Duodenal mucosa (tissue), 2 donors: ENCODE data around the gene ACTR2.
"Not testable (repeated sequence)": the region's sequence is repeated elsewhere in the genome, so short reads cannot be mapped to it uniquely, and the experiment has no call there.

Source experiments
- H3K27ac ChIP-seq: one replicate; pipeline ENCODE4 v1.7.0; 2013; ENCODE audit warnings: low read depth, low read length
- H3K27me3 ChIP-seq, 2 donors: one replicate each; pipeline ENCODE4 v1.7.0; 2013; ENCODE audit warnings: low read length in 2 of 2, control low read depth in 1 of 2; ENCODE audit not compliant: insufficient read depth in 2 of 2, control insufficient read depth in 1 of 2
- H3K36me3 ChIP-seq, 2 donors: one replicate each; pipeline ENCODE4 v1.7.0; 2013; ENCODE audit warnings: low read length in 2 of 2, control low read depth in 1 of 2; ENCODE audit not compliant: insufficient read depth in 2 of 2, control insufficient read depth in 1 of 2
- H3K4me1 ChIP-seq, 2 donors: one replicate each; pipeline ENCODE4 v1.7.0; 2013; ENCODE audit warnings: low read length in 2 of 2, control low read depth in 1 of 2; ENCODE audit not compliant: insufficient read depth in 2 of 2, control insufficient read depth in 1 of 2
- H3K4me3 ChIP-seq, 2 donors: one replicate each; pipeline ENCODE4 v1.7.0; 2013; ENCODE audit warnings: low read length in 2 of 2, low read depth in 1 of 2
- H3K9ac ChIP-seq, 2 donors: one replicate each; pipeline ENCODE4 v1.7.0; 2013; ENCODE audit warnings: low read length in 2 of 2, low read depth in 1 of 2
- H3K9me3 ChIP-seq, 2 donors: one replicate each; pipeline ENCODE4 v1.7.0; 2013; ENCODE audit warnings: low read length in 2 of 2, control low read depth in 1 of 2; ENCODE audit not compliant: control insufficient read depth in 1 of 2

Gene ACTR2

DNA sequence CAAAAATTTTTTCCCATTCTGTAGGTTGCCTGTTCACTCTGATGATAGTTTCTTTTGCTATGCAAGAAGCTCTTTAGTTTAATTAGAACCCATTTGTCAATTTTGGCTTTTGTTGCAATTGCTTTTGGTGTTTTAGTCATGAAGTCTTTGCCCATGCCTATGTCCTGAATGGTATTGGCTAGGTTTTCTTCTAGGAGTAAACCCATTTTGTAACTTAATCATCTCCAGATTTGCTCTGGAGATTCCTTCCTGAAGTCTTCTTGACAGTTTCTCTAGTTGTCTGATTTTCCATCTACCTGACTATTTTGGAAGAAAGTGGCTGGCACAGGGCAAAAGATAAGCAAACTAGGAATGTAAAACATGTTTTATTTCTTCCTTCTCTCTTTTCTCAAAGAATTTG, 30.2 kb downstream of the ACTR2 start:
- not testable (repeated sequence) for H3K4me3 ChIP-seq, H3K27ac ChIP-seq, H3K27me3 ChIP-seq, H3K4me1 ChIP-seq, H3K9me3 ChIP-seq, H3K9ac ChIP-seq
- H3K36me3 ChIP-seq: peaks cover 7 to 58% of the 10 kb centered on the region in 2 donors

DNA sequence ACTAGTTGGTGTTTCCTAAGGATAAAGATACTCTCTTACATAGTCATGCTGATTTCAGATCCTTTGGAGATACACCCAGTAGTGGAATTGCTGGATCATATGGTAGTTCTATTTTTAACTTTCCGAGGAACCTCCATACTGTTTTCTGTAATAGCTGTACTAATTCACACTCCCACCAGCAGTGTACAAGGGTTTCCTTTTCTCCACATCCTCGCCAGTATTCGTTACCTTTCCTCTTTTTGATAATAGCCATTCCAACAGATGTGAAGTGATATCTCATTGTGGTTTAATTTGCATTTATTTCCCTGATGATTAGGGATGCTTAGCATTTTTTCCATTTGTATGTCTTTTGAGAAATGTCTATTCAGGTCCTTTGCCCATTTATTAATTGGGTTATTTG, 34.0 kb downstream of the ACTR2 start:
- no peak overlapping the region for H3K4me3 ChIP-seq

DNA sequence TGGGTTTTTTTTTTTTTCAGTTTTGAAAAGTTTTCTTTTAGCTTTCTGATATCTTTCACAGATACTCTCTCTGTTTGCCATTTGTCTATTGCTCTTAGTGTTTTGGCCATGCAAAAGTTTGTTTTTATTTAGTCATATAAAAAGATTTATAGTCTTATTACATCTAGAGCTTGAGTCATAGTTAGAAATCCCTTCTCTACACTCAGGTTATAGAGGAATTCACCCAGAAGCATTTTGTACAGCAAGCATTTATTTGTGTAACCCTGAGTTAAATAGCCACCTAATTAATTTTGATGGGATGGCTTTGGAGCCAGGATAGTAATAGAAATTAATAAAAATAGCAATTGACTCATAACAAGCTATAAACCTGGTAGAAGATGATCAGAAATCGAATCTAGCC, 35.6 kb downstream of the ACTR2 start:
- H3K4me1 ChIP-seq: no peaks in the 10 kb centered on the region
- no peak overlapping the region for H3K4me3 ChIP-seq
- H3K9ac ChIP-seq: no peak overlapping the region
- no peaks in the 10 kb centered on the region for H3K27me3 ChIP-seq
- peaks cover 11 to 68% of the 10 kb centered on the region in 2 donors for H3K36me3 ChIP-seq
- H3K27ac ChIP-seq: no peak overlapping the region
- H3K9me3 ChIP-seq: no peaks in the 10 kb centered on the region

More for the DNA sequence above, 34.0 kb downstream of the ACTR2 start:
- Histone ChIP-seq H3K36me3 (peaks cover 6 to 62% of the 10 kb centered on the region in 2 donors), H3K4me1 (no peaks in the 10 kb centered on the region), H3K9ac (no peak overlapping the region), H3K27ac (no peak overlapping the region), H3K9me3 (no peaks in the 10 kb centered on the region), H3K27me3 (no peaks in the 10 kb centered on the region)

DNA sequence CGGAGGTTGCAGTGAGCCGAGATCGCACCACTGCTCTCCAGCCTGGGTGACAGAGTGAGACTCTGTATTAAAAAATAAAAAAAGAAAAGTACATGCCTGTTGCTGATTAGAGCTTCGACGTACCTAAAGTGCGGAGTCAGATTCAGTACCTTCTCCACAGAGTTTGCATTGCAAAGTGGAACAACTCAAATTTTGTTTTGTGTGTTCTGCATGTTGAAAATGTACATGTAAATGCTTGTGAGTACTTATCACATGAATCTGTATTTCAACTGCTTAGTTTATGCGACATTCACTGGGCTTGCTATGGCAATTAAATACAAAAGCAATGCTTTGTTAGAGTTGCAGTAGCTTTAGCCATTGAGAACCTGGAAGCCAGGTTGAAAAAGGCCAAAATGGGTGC, 36.4 kb downstream of the ACTR2 start:
- H3K9ac ChIP-seq: no peak overlapping the region
- H3K4me1 ChIP-seq: no peaks in the 10 kb centered on the region
- H3K9me3 ChIP-seq: no peaks in the 10 kb centered on the region
- H3K36me3 ChIP-seq: peaks cover 14 to 68% of the 10 kb centered on the region in 2 donors
- H3K27ac ChIP-seq: no peak overlapping the region
- no peaks in the 10 kb centered on the region for H3K27me3 ChIP-seq
- no peak overlapping the region for H3K4me3 ChIP-seq

DNA sequence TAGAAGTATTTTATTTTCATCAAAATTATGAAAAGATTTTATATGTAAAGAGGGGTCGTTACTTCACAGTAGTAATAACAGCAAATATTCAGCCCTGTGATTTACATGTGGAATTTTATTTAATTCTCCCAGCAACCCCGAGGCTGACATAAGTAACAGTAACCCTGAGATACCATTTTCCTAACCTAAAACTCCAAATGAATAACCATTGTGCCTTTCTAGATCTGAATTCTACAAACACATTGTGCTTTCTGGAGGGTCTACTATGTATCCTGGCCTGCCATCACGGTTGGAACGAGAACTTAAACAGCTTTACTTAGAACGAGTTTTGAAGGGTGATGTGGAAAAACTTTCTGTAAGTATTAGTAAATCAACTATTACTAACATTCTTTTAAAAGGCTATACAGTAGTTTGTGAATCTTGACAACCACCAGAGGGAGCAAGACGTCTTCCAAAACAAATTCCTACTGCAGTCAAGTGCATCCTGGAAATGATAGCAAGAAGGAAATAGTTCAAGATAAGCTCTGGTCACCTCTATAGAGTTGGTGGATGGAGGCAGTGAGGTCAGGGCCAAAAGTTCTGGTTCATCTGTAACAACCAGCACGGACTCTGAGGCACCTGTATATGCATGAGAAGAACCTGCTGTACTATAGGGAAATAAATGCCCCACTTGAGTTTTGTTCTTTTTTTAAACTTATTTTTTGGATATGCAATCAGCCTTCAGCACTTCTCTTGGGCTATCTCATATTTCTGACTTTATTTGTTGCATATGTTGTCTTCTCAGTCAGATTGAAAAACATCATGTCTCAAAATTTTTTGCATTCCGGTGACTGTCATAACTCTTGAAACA, 37.4 kb downstream of the ACTR2 start:
- H3K4me1 ChIP-seq: no peaks in the 10 kb centered on the region
- peaks cover 14 to 64% of the 10 kb centered on the region in 2 donors for H3K36me3 ChIP-seq
- no peaks in the 10 kb centered on the region for H3K9me3 ChIP-seq
- no peak overlapping the region for H3K27ac ChIP-seq
- no peaks in the 10 kb centered on the region for H3K27me3 ChIP-seq
- H3K4me3 ChIP-seq: no peak overlapping the region
- H3K9ac ChIP-seq: no peak overlapping the region

DNA sequence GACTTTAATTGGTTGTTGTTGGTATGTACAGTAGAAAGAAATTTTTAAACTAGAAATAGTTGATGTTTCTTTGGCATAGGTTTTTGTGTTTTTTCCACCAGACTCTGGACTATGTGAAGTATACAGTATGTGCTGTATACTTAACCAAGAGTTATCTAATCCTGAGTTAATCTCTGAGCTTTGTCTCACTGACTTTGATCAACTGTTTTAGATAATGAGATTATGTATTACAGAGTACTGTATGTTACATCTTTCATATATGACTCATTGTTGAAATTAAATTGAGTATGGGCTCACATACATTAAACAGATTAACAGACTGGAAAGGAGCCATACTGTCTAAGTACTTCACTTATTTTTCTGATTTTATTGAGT, 38.0 kb downstream of the ACTR2 start:
- Histone ChIP-seq H3K27ac (no peak overlapping the region), H3K4me3 (no peak overlapping the region), H3K9ac (no peak overlapping the region), H3K9me3 (no peaks in the 10 kb centered on the region), H3K27me3 (no peaks in the 10 kb centered on the region), H3K4me1 (no peaks in the 10 kb centered on the region), H3K36me3 (peaks cover 14 to 63% of the 10 kb centered on the region in 2 donors)

DNA sequence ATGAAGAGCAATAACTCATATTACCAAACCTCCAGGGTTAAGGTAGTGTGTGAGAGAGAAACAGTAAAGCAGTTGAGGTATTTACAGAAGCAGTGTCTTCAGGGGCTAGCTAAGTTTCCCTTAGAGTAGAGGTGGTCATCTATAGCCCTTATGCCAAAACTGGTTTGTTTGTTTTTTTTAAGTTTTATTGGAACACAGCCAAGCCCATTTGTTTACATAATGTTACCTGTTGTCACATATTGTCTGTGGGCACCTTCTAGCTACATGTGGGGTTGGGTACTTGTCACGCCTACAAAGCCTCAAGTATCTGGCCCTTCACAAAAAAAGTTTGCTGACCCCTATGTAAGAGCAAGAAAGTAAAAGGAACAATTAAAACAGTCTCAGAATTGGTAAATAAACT, 39.4 kb downstream of the ACTR2 start:
- H3K27me3 ChIP-seq: no peaks in the 10 kb centered on the region
- no peak overlapping the region for H3K4me3 ChIP-seq
- H3K9me3 ChIP-seq: no peaks in the 10 kb centered on the region
- H3K27ac ChIP-seq: no peak overlapping the region
- H3K4me1 ChIP-seq: no peaks in the 10 kb centered on the region
- peaks cover 14 to 66% of the 10 kb centered on the region in 2 donors for H3K36me3 ChIP-seq
- H3K9ac ChIP-seq: no peak overlapping the region

DNA sequence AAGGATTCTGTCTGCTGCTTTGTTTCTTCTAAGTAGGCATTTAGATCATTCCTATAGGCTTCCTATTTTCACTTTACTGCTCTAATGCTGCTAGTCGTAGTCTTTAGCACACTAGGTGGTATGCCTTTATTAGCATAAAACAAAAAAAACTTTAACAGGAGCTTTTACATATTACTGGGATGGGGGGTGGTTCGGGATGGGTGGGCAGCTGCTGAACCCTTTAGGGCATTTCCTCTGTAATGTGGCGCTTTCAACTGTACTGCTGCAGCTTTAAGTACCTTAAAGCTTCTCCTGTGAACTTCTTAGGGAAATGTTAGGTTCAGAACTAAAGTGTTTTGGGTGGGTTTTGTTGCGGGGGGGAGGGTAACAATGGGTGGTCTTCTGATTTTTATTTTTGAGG, 41.3 kb downstream of the ACTR2 start:
- Histone ChIP-seq H3K4me1 (no peaks in the 10 kb centered on the region), H3K27me3 (no peaks in the 10 kb centered on the region), H3K9ac (no peak overlapping the region), H3K36me3 (peaks cover 20 to 56% of the 10 kb centered on the region in 2 donors), H3K27ac (no peak overlapping the region), H3K4me3 (no peak overlapping the region), H3K9me3 (no peaks in the 10 kb centered on the region)

DNA sequence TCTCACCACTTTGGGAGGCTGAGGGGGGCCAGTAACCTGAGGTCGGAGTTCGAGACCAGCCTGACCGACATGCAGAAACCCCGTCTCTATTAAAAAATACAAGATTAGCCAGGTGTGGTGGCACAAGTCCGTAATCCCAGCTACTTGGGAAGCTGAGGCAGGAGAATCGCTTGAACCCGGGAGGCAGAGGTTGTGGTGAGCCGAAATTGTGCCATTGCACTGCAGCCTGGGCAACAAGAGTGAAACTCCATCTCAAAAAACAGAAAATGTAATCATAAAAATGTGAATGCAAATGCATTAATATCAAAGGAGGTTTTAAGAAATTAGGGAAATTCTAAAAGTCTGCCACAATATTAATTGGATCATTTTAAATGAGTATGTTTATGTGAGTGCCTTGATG, 45.7 kb downstream of the ACTR2 start:
- Histone ChIP-seq H3K9me3 (no peaks in the 10 kb centered on the region), H3K9ac (no peak overlapping the region), H3K27ac (no peak overlapping the region), H3K27me3 (no peaks in the 10 kb centered on the region), H3K4me3 (no peak overlapping the region), H3K36me3 (peaks cover 8 to 25% of the 10 kb centered on the region in 2 donors), H3K4me1 (peaks cover 0 to under 1% of the 10 kb centered on the region in 2 donors)

DNA sequence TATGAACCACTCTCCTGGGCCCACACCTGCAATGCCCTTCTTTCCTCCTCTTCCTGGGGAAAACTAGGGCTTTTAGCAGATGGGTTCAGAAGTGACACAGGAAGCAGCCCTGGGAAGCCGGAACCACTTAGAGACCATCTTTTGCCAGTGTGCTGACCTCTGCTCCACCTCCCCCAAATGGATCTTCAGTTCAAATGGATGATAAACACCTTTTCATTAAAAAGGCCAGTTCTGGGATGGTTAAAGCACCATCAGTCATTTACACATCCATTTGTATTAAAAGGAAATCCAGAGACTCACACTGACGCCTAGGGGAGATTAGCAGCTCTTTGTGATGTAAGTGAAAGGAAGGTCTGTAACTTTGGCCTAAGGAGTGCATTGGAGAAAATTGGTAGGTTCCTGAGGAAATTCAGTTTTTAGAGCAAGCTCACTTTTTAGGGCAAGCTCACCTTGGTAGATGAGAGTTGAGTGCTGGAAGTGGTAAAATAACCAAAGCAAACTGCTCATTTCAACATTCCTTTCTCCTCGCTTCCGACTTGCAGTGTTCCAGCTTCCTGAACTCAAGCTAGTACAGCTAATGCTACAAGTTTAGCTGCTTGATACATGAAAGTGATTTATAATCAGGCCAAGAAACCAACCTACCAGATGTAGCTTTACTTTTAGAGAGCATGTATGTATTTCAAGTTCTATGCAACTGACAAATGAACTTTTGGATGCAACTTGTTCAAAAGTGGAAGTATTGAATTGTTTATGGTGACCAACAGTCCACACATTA, 47.7 kb downstream of the ACTR2 start:
- no peaks in the 10 kb centered on the region for H3K27me3 ChIP-seq
- no peaks in the 10 kb centered on the region for H3K9me3 ChIP-seq
- no peak overlapping the region for H3K27ac ChIP-seq
- H3K36me3 ChIP-seq: peaks cover 6 to 14% of the 10 kb centered on the region in 2 donors
- H3K9ac ChIP-seq: no peak overlapping the region
- H3K4me1 ChIP-seq: peaks cover 0 to 7% of the 10 kb centered on the region in 2 donors
- no peak overlapping the region for H3K4me3 ChIP-seq
